GM19193 (cell line): Measurements from ENCODE around the gene CH25H.

Source experiments
- POLR2A ChIP-seq: IDR thresholded peaks from 4 replicates; pipeline ENCODE4 v1.6.1; 2011; ENCODE audit not compliant: insufficient read depth, insufficient read length; ENCODE audit errors: extremely low read depth

CH25H gene

GRCh38 chr10:89238956-89239644 lies 32.0 kb upstream of the CH25H start:
- TF ChIP-seq POLR2A: no peak

GRCh38 chr10:89237849-89238248 lies 30.7 kb upstream of the CH25H start:
- TF ChIP-seq POLR2A: no peak

GRCh38 chr10:89236226-89236797 lies 29.2 kb upstream of the CH25H start:
- TF ChIP-seq POLR2A: no peak

GRCh38 chr10:89235073-89235798 lies 28.1 kb upstream of the CH25H start:
- TF ChIP-seq POLR2A: no peak

GRCh38 chr10:89233033-89233432 lies 25.9 kb upstream of the CH25H start:
- TF ChIP-seq POLR2A: no peak

GRCh38 chr10:89228962-89229361 lies 21.8 kb upstream of the CH25H start:
- no peak for TF ChIP-seq POLR2A

- TF ChIP-seq POLR2A: no peak
These were observed 21.0 kb upstream of the CH25H start for GRCh38 chr10:89228146-89228545.

GRCh38 chr10:89226891-89227290 lies 19.8 kb upstream of the CH25H start:
- no peak for TF ChIP-seq POLR2A

GRCh38 chr10:89224739-89225443 lies 17.8 kb upstream of the CH25H start:
- TF ChIP-seq POLR2A: no peak

GRCh38 chr10:89221919-89222318 lies 14.8 kb upstream of the CH25H start:
- TF ChIP-seq POLR2A: no peak

GRCh38 chr10:89219513-89220218 lies 12.5 kb upstream of the CH25H start:
- no peak for TF ChIP-seq POLR2A

GRCh38 chr10:89217057-89217990 lies 10.2 kb upstream of the CH25H start:
- no peak for TF ChIP-seq POLR2A

GRCh38 chr10:89216056-89216455 lies 8.9 kb upstream of the CH25H start:
- no peak for TF ChIP-seq POLR2A

GRCh38 chr10:89215511-89215910 lies 8.4 kb upstream of the CH25H start:
- no peak for TF ChIP-seq POLR2A
